NT2/D1 (cell line): ENCODE measurements around the gene NEK9.

ENCODE experiments used
- SUZ12 ChIP-seq: IDR thresholded peaks from 2 replicates; pipeline ENCODE4 v1.6.1; 2011; ENCODE audit not compliant: insufficient read length, insufficient read depth; ENCODE audit errors: extremely low read depth
- YY1 ChIP-seq: IDR thresholded peaks from 2 replicates; pipeline ENCODE4 v1.6.1; 2011; ENCODE audit not compliant: insufficient read length, insufficient read depth
- ZNF274 ChIP-seq: IDR thresholded peaks from 2 replicates; pipeline ENCODE4 v1.6.1; 2011; ENCODE audit warnings: mild to moderate bottlenecking, low read depth, low read length

- TF ChIP-seq ZNF274 (no peak), YY1 (no peak), SUZ12 (no peak)
Observed at GRCh38 chr14:75059642-75060041, 67.2 kb downstream of the NEK9 start.
